Measurements from ENCODE around the gene DCAF5.

DCAF5 gene

GRCh38 chr14:69087061-69087461, 65.9 kb downstream of the DCAF5 start:
- DNase-seq (ENCODE audit: low read depth): no peak
- TF ChIP-seq, protein P1, sequence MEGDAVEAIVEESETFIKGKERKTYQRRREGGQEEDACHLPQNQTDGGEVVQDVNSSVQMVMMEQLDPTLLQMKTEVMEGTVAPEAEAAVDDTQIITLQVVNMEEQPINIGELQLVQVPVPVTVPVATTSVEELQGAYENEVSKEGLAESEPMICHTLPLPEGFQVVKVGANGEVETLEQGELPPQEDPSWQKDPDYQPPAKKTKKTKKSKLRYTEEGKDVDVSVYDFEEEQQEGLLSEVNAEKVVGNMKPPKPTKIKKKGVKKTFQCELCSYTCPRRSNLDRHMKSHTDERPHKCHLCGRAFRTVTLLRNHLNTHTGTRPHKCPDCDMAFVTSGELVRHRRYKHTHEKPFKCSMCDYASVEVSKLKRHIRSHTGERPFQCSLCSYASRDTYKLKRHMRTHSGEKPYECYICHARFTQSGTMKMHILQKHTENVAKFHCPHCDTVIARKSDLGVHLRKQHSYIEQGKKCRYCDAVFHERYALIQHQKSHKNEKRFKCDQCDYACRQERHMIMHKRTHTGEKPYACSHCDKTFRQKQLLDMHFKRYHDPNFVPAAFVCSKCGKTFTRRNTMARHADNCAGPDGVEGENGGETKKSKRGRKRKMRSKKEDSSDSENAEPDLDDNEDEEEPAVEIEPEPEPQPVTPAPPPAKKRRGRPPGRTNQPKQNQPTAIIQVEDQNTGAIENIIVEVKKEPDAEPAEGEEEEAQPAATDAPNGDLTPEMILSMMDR (IDR thresholded peaks at IDR 0.05; ENCODE audit: low read depth, low read length, missing control alignments): no peak
- H3K4me3 ChIP-seq (ENCODE audit: low read depth, low read length): no peak overlapping the region
- in situ Hi-C loops (cut with HindIII; ENCODE audit: low sequenced_read_pairs): no loop called here

GRCh38 chr14:69086537-69086936, 66.4 kb downstream of the DCAF5 start:
- no peak for DNase-seq (ENCODE audit: low read depth)

DNA sequence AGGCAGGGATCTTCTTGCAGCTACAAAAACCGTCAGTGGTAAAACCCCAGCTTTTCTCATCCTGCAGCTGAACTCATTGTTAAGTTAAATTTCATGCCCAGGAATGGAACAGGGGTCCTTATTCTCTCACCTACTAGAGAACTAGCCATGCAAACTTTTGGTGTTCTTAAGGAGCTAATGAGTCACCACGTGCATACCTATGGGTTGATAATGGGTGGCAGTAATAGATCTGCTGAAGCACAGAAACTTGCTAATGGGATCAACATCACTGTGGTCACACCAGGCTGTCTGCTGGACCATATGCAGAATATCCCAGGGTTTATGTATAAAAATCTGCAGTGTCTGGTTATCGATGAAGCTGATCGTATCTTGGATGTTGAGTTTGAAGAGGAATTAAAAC, 68.9 kb downstream of the DCAF5 start:
- no peak for DNase-seq (ENCODE audit: low read depth)
- in situ Hi-C loops (cut with HindIII; ENCODE audit: low sequenced_read_pairs): loop anchor here (5.0 kb wide), 1 partner anchor 37 kb away; no protein-coding TSS in a partner anchor
- no peak overlapping the region for H3K4me3 ChIP-seq (ENCODE audit: low read depth, low read length)
- TF ChIP-seq, protein P1 (IDR thresholded peaks at IDR 0.05; ENCODE audit: low read depth, low read length, missing control alignments): no peak

More at GRCh38 chr14:69086537-69086936, 66.4 kb downstream of the DCAF5 start:
- TF ChIP-seq, protein P1 (IDR thresholded peaks at IDR 0.05; ENCODE audit: low read depth, low read length, missing control alignments): no peak
- no peak overlapping the region for H3K4me3 ChIP-seq (ENCODE audit: low read depth, low read length)
- in situ Hi-C loops (cut with HindIII; ENCODE audit: low sequenced_read_pairs): no loop called here

GRCh38 chr14:69083181-69083580, 69.7 kb downstream of the DCAF5 start:
- in situ Hi-C loops (cut with HindIII; ENCODE audit: low sequenced_read_pairs): loop anchor here (5.0 kb wide), 1 partner anchor 36 kb away; no protein-coding TSS in a partner anchor
- no peak for DNase-seq (ENCODE audit: low read depth)
- TF ChIP-seq, protein P1 (IDR thresholded peaks at IDR 0.05; ENCODE audit: low read depth, low read length, missing control alignments): no peak
- no peak overlapping the region for H3K4me3 ChIP-seq (ENCODE audit: low read depth, low read length)

DNA sequence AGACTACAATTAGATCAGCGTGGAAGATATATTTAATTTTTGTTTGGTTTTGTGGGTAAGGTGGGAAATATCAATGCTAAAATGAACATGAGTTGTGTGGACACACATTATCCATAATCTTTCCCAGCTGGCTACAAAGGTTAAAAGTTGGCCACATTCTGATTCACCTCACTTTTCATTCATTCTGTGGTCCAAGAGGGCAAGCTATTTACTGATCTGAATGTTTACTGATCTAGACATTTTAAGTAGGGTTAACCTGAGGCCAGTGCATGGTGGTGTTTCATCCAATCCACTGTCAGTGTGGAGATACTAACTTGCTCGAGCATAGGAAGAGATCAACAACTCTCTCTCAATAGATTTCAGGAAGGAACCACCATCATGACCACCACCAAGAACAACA, 71.6 kb downstream of the DCAF5 start:
- H3K4me3 ChIP-seq (ENCODE audit: low read depth, low read length): no peak overlapping the region
- in situ Hi-C loops (cut with HindIII; ENCODE audit: low sequenced_read_pairs): loop anchor here (5.0 kb wide), 1 partner anchor 34 kb away; no protein-coding TSS in a partner anchor
- DNase-seq (ENCODE audit: low read depth): no peak
- TF ChIP-seq, protein P1 (IDR thresholded peaks at IDR 0.05; ENCODE audit: low read depth, low read length, missing control alignments): no peak

- no peak overlapping the region for H3K4me3 ChIP-seq (ENCODE audit: low read depth, low read length)
- in situ Hi-C loops (cut with HindIII; ENCODE audit: low sequenced_read_pairs): loop anchor here (5.0 kb wide), 1 partner anchor 32 kb away; no protein-coding TSS in a partner anchor
- no peak for DNase-seq (ENCODE audit: low read depth)
- TF ChIP-seq, protein P1 (IDR thresholded peaks at IDR 0.05; ENCODE audit: low read depth, low read length, missing control alignments): no peak
Observed at GRCh38 chr14:69079747-69080146, 73.2 kb downstream of the DCAF5 start.

Data from astrocyte of the cerebellum (primary cell).